GM19455 (cell line): ENCODE measurements around the gene NPLOC4.

Source experiments
- ATAC-seq: cut with Tn5 transposase; IDR thresholded peaks from one replicate; pipeline ENCODE4 v1.9.1; 2021; ENCODE audit not compliant: unreplicated experiment

Gene NPLOC4

GRCh38 chr17:81549826-81550225, 87.1 kb downstream of the NPLOC4 start:
- ATAC-seq: no peak

GRCh38 chr17:81549031-81549557, 87.8 kb downstream of the NPLOC4 start:
- ATAC-seq: no peak

GRCh38 chr17:81547614-81547982, 89.3 kb downstream of the NPLOC4 start:
- no peak for ATAC-seq

GRCh38 chr17:81546906-81547613, 89.9 kb downstream of the NPLOC4 start:
- no peak for ATAC-seq

- no peak for ATAC-seq
These were observed 91.6 kb downstream of the NPLOC4 start for GRCh38 chr17:81545160-81545949.

GRCh38 chr17:81544281-81544974, 92.5 kb downstream of the NPLOC4 start:
- ATAC-seq: no peak

DNA sequence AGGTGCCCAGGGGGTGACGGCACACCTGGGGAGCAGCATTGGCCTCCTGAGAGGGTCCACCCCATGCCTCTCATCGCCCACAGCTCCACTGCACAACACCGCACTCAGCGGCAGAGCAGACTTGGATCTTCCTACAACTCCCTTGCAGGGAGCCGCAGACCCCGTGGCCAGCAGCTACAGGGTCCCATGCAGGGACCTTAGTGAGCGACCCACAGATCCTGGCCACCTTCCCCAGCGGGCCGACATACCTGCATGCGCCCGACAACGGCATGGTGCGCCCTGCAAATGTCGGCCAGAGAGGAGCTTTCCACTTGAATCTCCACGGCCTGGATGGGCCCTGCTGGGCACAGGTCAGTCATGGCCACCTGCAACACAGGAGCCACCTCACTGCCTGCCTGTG, 93.2 kb downstream of the NPLOC4 start:
- no peak for ATAC-seq

DNA sequence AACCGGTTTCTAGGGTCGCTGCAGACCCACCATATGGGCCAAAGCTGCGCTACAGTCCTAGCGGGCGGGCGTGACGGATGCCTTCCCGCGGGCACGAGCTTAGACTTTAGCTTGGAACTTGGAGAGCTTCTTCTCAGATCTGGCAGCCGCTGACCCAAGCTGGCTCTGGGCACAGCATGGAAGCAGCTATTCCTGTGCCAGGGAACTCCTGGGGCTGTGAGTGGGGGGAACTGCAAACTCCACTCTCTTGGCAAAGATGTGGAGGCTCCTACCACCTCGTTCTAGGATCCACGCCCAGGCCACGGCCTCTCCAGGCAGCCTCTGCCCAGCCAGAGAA, 93.6 kb downstream of the NPLOC4 start:
- no peak for ATAC-seq

GRCh38 chr17:81542431-81543338, 94.2 kb downstream of the NPLOC4 start:
- no peak for ATAC-seq

- no peak for ATAC-seq
These were observed 95.8 kb downstream of the NPLOC4 start for GRCh38 chr17:81541123-81541522.

- no peak for ATAC-seq
These were observed 96.3 kb downstream of the NPLOC4 start for GRCh38 chr17:81540676-81541027.

DNA sequence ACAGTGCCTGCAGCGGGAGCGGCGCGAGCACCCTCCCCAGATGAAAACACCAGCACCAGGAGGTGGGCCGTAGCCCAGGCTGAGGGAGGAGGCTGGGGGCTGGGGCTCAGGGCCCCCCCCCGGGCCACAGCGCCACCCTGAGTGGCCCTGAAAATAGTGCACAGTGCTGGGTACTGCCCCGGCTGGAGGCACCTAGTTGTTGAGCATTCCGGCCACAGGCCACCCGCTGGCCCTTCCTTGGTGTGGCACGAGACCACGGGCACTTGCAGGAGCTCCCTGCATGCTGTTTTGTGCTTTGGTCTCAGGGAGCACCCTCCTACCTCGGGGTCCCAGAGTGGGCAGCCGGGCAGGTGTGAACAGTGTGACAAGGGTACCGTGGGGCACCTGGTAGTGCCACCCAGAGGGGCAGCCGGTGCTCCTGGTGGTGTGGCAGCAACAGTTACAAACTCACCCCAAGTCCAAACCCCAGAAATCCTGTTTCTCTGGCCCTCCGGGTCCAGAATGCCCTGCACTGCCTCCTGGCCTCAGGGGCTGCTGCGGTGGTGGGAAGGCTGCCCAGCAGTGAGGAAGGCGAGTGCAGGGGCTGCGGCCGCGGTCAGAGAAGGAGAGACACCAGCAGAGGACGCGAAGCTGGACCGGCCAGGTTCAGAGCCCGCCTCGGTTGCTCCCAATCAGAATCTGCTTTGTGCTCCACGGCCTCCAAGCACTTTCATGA, 96.8 kb downstream of the NPLOC4 start:
- ATAC-seq: no peak

DNA sequence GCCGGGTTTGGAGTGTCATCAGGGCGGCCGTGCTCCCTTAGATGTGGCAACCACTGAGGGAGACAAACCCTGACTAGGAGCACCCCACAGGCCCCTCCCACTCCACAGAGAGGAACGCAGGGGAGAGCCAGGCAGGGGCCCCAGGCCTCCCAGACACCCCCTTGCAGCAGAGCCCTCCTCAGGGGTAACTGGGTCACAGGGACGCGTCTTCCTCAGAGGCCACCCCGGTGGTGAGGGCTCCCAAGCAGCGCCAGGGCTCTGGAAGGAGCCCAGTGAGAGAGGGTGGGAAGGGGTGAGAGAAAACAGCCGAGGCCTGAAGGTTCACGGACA, 97.4 kb downstream of the NPLOC4 start:
- no peak for ATAC-seq

GRCh38 chr17:81538651-81539570, 98.0 kb downstream of the NPLOC4 start:
- ATAC-seq: no peak

- ATAC-seq: no peak
These were observed 98.9 kb downstream of the NPLOC4 start for GRCh38 chr17:81537856-81538555.

- no peak for ATAC-seq
These were observed 99.5 kb downstream of the NPLOC4 start for GRCh38 chr17:81537343-81537855.

GRCh38 chr17:81536299-81537290, 100.3 kb downstream of the NPLOC4 start:
- ATAC-seq: no peak
